Nephron (organoid): ENCODE measurements around the gene SPAG8.

ENCODE experiments used
- H3K27ac Mint-ChIP-seq, 3 experiments: 2 replicates each; pipeline ENCODE4 v1.8.0; 2020; ENCODE audit warnings: mixed read lengths in 3 of 3, mild to moderate bottlenecking in 2 of 3, moderate library complexity in 1 of 3
- H3K27me3 Mint-ChIP-seq: 2 replicates; pipeline ENCODE4 v1.8.0; 2021; ENCODE audit warnings: low read depth, mild to moderate bottlenecking, moderate library complexity, mixed read lengths
- H3K36me3 Mint-ChIP-seq: 2 replicates; pipeline ENCODE4 v1.8.0; 2020; ENCODE audit warnings: low read depth, mixed read lengths
- H3K4me1 Mint-ChIP-seq: 2 replicates; pipeline ENCODE4 v1.8.0; 2020; ENCODE audit warnings: mixed read lengths
- H3K4me3 Mint-ChIP-seq, 3 experiments: 2 replicates each; pipeline ENCODE4 v1.8.0; 2020; ENCODE audit warnings: mild to moderate bottlenecking in 3 of 3, mixed read lengths in 3 of 3, moderate library complexity in 2 of 3
- H3K9me3 Mint-ChIP-seq: 2 replicates; pipeline ENCODE4 v1.8.0; 2020; ENCODE audit warnings: mixed read lengths
- TF ChIP-seq, protein P1 (sequence below), 3 experiments: fragments of 200-600 bp; sonication (generic); IDR thresholded peaks; one replicate each; pipeline ENCODE4 v1.5.0; 2021; ENCODE audit warnings: antibody characterized with exemption in 3 of 3; ENCODE audit not compliant: unreplicated experiment in 3 of 3

The SPAG8 gene

DNA sequence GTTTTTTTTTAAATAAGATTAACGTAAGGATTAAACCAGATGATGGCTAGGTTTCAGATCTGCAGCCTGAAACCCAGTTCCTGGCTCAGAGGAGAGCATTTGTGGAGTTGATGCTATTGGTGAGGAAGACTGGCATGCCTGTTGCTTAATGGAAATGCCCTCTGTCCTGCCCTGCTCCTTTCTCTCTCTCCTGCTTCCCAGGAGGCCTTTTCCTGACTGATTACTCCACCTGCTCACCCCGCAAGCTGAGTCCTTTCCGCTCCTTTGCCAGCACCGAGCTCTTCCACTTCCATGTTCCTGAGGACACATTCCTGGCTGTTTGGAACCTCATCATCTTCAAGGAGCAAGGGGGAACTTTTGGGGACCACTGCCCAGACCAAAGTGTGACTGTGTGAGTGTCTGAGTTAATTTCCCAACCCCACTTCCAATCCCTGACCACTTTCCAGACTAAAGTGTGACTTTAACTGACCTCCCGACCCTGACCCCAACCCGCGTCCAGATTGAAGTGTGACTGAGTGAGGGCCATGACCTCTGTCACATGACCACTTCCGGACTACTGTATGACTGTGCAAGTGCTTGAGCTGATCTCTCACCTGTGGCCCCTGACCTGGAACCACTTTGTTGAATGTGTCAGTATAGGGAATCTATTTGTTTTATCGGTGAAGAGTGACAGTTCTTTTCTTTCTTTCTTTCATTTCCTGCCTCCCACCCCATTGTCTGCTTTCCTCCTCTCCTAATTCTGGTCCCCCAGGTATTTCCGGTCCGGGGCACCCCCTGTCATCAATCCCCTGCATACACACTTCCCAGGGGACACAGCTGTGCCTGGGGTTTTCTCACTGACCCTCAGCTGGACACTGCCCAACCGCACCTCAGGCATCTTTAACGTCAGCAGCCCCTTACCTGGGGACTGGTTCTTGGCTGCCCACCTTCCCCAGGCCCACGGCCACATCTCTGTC lies 22.5 kb upstream of the SPAG8 start:
- Mint-ChIP-seq H3K36me3 (peaks cover 23% of the 10 kb centered on the region), H3K4me3 (no peak overlapping the region), H3K27me3 (no peaks in the 10 kb centered on the region), H3K4me1 (peaks cover 54% of the 10 kb centered on the region), H3K27ac (peak overlapping the region; percentile 10 to 89 (median 78)), H3K9me3 (no peaks in the 10 kb centered on the region)
- TF ChIP-seq, protein P1, sequence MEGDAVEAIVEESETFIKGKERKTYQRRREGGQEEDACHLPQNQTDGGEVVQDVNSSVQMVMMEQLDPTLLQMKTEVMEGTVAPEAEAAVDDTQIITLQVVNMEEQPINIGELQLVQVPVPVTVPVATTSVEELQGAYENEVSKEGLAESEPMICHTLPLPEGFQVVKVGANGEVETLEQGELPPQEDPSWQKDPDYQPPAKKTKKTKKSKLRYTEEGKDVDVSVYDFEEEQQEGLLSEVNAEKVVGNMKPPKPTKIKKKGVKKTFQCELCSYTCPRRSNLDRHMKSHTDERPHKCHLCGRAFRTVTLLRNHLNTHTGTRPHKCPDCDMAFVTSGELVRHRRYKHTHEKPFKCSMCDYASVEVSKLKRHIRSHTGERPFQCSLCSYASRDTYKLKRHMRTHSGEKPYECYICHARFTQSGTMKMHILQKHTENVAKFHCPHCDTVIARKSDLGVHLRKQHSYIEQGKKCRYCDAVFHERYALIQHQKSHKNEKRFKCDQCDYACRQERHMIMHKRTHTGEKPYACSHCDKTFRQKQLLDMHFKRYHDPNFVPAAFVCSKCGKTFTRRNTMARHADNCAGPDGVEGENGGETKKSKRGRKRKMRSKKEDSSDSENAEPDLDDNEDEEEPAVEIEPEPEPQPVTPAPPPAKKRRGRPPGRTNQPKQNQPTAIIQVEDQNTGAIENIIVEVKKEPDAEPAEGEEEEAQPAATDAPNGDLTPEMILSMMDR (IDR thresholded peaks at IDR 0.05; ENCODE audit: unreplicated experiment in 3 of 3), result no peak

DNA sequence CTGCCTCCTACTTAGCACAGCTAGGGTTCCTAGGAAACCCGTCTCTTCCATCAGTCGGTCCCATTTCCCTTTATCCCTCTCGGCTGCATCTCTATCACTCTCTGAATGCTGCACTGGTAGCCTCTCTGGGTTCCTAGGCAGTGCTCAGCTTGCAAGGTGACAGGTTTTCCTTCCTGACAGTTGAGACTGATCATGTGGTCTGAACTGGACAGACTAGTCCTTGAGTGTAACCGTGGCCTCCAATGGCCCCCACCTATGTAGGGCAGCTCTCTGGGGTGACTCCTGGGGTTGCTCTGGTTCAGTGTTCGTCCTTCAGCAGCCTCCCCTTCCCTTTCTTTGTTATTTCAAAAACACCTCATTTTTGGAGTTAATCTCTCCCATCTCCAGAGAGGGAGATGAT lies 20.8 kb upstream of the SPAG8 start:
- Mint-ChIP-seq H3K27me3 (peaks cover 4% of the 10 kb centered on the region), H3K9me3 (no peaks in the 10 kb centered on the region)
- TF ChIP-seq, protein P1 (IDR thresholded peaks at IDR 0.05; ENCODE audit: unreplicated experiment in 3 of 3), result no peak

DNA sequence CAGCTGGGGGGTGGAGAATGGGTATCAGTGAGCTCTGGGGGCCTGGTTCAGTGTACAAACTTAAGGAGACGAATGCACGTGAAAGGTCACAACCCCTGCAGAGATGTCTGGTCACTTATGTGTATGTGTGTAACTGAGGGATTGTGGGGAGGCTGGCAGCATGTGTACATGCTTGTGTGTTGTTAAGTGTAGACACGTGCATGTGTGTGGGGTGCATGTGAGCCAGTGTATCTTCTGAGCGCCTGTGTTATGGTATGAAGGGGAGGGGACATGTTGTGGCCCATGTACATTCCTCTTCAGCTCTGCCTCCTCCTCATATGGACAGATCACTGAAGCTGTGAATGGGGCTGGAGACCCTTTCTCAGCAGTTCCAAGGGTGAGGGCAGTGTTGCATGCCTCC lies 19.0 kb upstream of the SPAG8 start:
- Mint-ChIP-seq H3K4me1 (peaks cover 67% of the 10 kb centered on the region), H3K36me3 (peaks cover 12% of the 10 kb centered on the region), H3K9me3 (no peaks in the 10 kb centered on the region), H3K4me3 (peak overlapping the region; percentile 60 to 90 (median 82)), H3K27ac (peak overlapping the region; percentile 57 to 89 (median 62)), H3K27me3 (peaks cover 4% of the 10 kb centered on the region)
- TF ChIP-seq, protein P1 (IDR thresholded peaks at IDR 0.05; ENCODE audit: unreplicated experiment in 3 of 3), result no peak

More for the DNA sequence above, 20.8 kb upstream of the SPAG8 start:
- Mint-ChIP-seq H3K4me1 (peaks cover 64% of the 10 kb centered on the region), H3K27ac (peak overlapping the region; percentile 34 to 89 (median 54)), H3K4me3 (peak overlapping the region; percentile 24 to 65 (median 56)), H3K36me3 (peaks cover 12% of the 10 kb centered on the region)

DNA sequence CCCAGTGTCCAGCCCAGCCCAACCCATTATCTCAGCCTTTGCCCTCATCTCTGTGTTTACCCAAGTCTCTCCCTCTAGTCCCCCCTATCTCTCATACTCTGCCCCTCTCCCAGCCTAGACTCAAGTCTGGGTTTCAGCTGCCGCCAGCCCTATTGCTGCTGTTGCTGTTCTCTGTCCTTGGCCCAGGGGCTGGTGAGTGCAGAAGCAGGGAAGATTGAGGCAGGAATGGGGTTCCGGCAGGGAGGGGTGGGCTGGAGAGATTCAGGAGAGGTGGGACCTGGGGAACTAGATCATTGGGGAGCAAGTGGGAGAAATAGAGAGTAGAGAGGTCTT lies 17.7 kb upstream of the SPAG8 start:
- H3K9me3 Mint-ChIP-seq, result no peaks in the 10 kb centered on the region
- H3K27me3 Mint-ChIP-seq, result peaks cover 4% of the 10 kb centered on the region
- H3K36me3 Mint-ChIP-seq, result peaks cover 2% of the 10 kb centered on the region
- TF ChIP-seq, protein P1 (IDR thresholded peaks at IDR 0.05; ENCODE audit: unreplicated experiment in 3 of 3), result no peak
- peaks cover 68% of the 10 kb centered on the region for H3K4me1 Mint-ChIP-seq
- peak overlapping the region; percentile 88 to 97 (median 92) for H3K27ac Mint-ChIP-seq
- peak overlapping the region; percentile 90 to 95 (median 93) for H3K4me3 Mint-ChIP-seq

DNA sequence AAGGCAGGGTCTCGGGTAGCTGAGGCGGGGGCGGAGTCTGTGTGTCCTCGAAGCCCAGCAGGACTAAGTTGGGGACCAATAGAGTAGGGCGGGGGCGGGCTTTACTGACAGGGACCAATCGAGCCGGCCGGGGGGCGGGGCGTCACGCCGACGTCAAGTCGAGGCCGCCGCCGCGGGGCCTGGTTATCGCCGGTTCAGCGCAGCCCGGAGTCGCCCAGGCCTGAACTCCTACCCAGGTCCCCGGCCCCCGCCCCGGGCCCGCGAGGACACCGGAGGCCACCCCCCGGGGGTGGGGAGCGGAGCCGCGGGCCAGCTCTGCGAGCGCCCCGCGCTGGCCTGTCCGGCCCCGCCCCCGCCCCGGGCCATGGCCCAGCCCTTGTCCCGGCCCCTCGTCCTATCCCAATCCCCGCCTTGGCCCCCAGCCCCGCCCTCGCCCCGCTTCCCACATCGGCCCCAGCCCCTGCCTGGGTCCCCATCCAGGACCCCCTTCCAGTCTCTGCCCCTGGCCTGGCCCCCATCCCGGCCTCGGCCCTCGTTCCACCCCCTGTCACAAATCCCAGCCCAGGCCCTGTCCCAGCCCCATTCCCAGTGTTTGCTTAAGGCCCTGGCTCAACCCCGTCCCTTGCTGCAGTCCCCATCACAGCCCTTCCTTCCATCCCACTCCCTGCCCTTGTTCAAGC lies 17.2 kb upstream of the SPAG8 start, which contains the start of gene TMEM8B:
Gene TMEM8B, plus strand, starts transcription at position 145 of the 680 bp plus-strand sequence. Its CDS starts 220 bp downstream, at position 365.
- H3K36me3 Mint-ChIP-seq, result no peaks in the 10 kb centered on the region
- peak within 1 kb of the TSS; percentile 92 to 97 (median 94) for H3K27ac Mint-ChIP-seq
- TF ChIP-seq, protein P1 (IDR thresholded peaks at IDR 0.05; ENCODE audit: unreplicated experiment in 3 of 3), result no peak
- peaks cover 63% of the 10 kb centered on the region for H3K4me1 Mint-ChIP-seq
- H3K9me3 Mint-ChIP-seq, result no peaks in the 10 kb centered on the region
- peaks cover 4% of the 10 kb centered on the region for H3K27me3 Mint-ChIP-seq
- H3K4me3 Mint-ChIP-seq, result peak within 1 kb of the TSS; percentile 90 to 95 (median 93)
